Endothelial cell of umbilical vein (primary cell): ENCODE data around the gene PHC3. TPM values are rescaled to one million over a fixed set of nuclear protein-coding genes. Genes with fewer than 3 reads are reported as not detected.

ENCODE experiments used
- BruUV-seq: library from RNA; stranded (reverse); fragments of 400-500 nt; replicated peaks from 2 replicates; lab custom pipeline; 2021; lab: Mats Ljungman, UMichigan
- CTCF ChIA-PET: fragments of 300-600, 350-600 bp; sonication (Branson Sonifier 250); formaldehyde crosslinking; loops from one replicate; lab custom pipeline; 2021; ENCODE audit warnings: antibody characterized with exemption, inconsistent platforms; lab: Charles Lee
- POLR2A ChIA-PET: fragments of 300-600, 350-600 bp; sonication (Branson Sonifier 250); formaldehyde crosslinking; loops from one replicate; lab custom pipeline; 2021; ENCODE audit warnings: antibody characterized with exemption, inconsistent platforms; lab: Charles Lee
- DNase-seq: peaks from one replicate; pipeline ENCODE4 v3.0.0-alpha.2; 2011; ENCODE audit warnings: low read depth, low spot score
- FAIRE-seq: peaks from 2 replicates; lab custom pipeline; 2011; peaks lifted over from hg19 to GRCh38; lab: Jason Lieb, UNC
- H2AFZ ChIP-seq: 2 replicates; pipeline ENCODE4 v1.6.0; 2012; ENCODE audit warnings: low read depth, low read length, control low read depth, inconsistent platforms
- H3K27ac ChIP-seq: 2 replicates; pipeline ENCODE4 v1.5.1; 2011; ENCODE audit warnings: low read depth, mild to moderate bottlenecking, control low read depth, low read length, moderate library complexity; ENCODE audit not compliant: insufficient read depth
- H3K27me3 ChIP-seq, 2 experiments: 2 replicates each; pipeline versions ENCODE4 v1.6.0 to v1.6.1; 2011; ENCODE audit warnings: low read length in 2 of 2, mixed read lengths in 1 of 2; ENCODE audit not compliant: control insufficient read depth in 2 of 2, insufficient read depth in 2 of 2
- H3K36me3 ChIP-seq, 2 experiments: 2 replicates in 1 of 2; 3 replicates in 1 of 2; pipeline ENCODE4 v1.5.1; 2011; ENCODE audit warnings: low read length in 2 of 2, mild to moderate bottlenecking in 1 of 2, moderate library complexity in 1 of 2; ENCODE audit not compliant: control insufficient read depth in 2 of 2, insufficient read depth in 2 of 2; ENCODE audit errors: extremely low read depth in 1 of 2
- H3K4me1 ChIP-seq: 3 replicates; pipeline ENCODE4 v1.5.1; 2011; ENCODE audit warnings: mild to moderate bottlenecking, low read length; ENCODE audit not compliant: control insufficient read depth, insufficient read depth; ENCODE audit errors: extremely low read depth
- H3K4me2 ChIP-seq: 2 replicates; pipeline ENCODE4 v1.6.1; 2011; ENCODE audit warnings: low read length, control low read depth, mixed read lengths; ENCODE audit not compliant: insufficient read depth
- H3K4me3 ChIP-seq, 3 experiments: fragments of 200-600 bp in 1 of 3; sonication (generic), shearing (Covaris generic) in 1 of 3; replicated peaks in 1 of 3; 2 replicates each; pipeline ENCODE4 v1.5.1; 2011 to 2016; ENCODE audit warnings: control low read depth in 3 of 3, low read length in 3 of 3, mild to moderate bottlenecking in 2 of 3, inconsistent platforms in 1 of 3, low read depth in 1 of 3, moderate library complexity in 1 of 3; ENCODE audit not compliant: insufficient read depth in 1 of 3
- H3K79me2 ChIP-seq: 2 replicates; pipeline ENCODE4 v1.6.0; 2012; ENCODE audit warnings: low read length, inconsistent platforms; ENCODE audit not compliant: control insufficient read depth, insufficient read depth
- H3K9ac ChIP-seq: replicated peaks from 2 replicates; pipeline ENCODE3; 2011; ENCODE audit warnings: low read length, control low read depth; ENCODE audit not compliant: insufficient read depth; ENCODE audit errors: extremely low read depth
- H3K9me1 ChIP-seq: replicated peaks from 3 replicates; pipeline ENCODE4 v1.6.0; 2011; ENCODE audit warnings: mild to moderate bottlenecking, low read length; ENCODE audit not compliant: control insufficient read depth, insufficient read depth; ENCODE audit errors: extremely low read depth
- H3K9me3 ChIP-seq: replicated peaks from 2 replicates; pipeline ENCODE4 v1.5.1; 2012; ENCODE audit warnings: low read length, inconsistent platforms; ENCODE audit not compliant: control insufficient read depth, insufficient read depth
- H4K20me1 ChIP-seq: replicated peaks from 2 replicates; pipeline ENCODE3; 2011; ENCODE audit warnings: mild to moderate bottlenecking, low read length; ENCODE audit not compliant: control insufficient read depth, insufficient read depth; ENCODE audit errors: extremely low read depth
- CTCF ChIP-seq, 2 donors: IDR thresholded peaks; 1 replicate in 1 of 2; 2 replicates in 1 of 2; pipeline ENCODE4 v1.5.1; 2011; ENCODE audit warnings: low read length in 2 of 2, mild to moderate bottlenecking in 2 of 2, moderate library complexity in 2 of 2, control low read depth in 1 of 2, inconsistent platforms in 1 of 2, low read depth in 1 of 2; ENCODE audit not compliant: insufficient read depth in 1 of 2; ENCODE audit errors: extremely low read depth in 1 of 2
- EZH2 ChIP-seq: IDR thresholded peaks from 2 replicates; pipeline ENCODE4 v1.6.1; 2012; ENCODE audit warnings: borderline replicate concordance, low read depth, mild to moderate bottlenecking, moderate library complexity, low read length, inconsistent platforms; ENCODE audit not compliant: severe bottlenecking
- FOS ChIP-seq: IDR thresholded peaks from 2 replicates; pipeline ENCODE4 v1.6.1; 2011; ENCODE audit warnings: mild to moderate bottlenecking, low read length, moderate library complexity, borderline replicate concordance; ENCODE audit not compliant: insufficient read depth
- GATA2 ChIP-seq: IDR thresholded peaks from 2 replicates; pipeline ENCODE4 v1.7.0; 2011; ENCODE audit warnings: low read depth, mild to moderate bottlenecking, moderate library complexity, mixed read lengths, low read length; ENCODE audit not compliant: insufficient read length, insufficient read depth
- JUN ChIP-seq: IDR thresholded peaks from 2 replicates; pipeline ENCODE4 v1.6.1; 2011; ENCODE audit warnings: borderline replicate concordance, low read depth; ENCODE audit not compliant: insufficient read length, insufficient read depth
- MAX ChIP-seq: IDR thresholded peaks from 2 replicates; pipeline ENCODE4 v1.6.1; 2011; ENCODE audit not compliant: insufficient read depth, insufficient read length
- MYC ChIP-seq: IDR thresholded peaks from one replicate; pipeline ENCODE4 v1.6.1; 2011; ENCODE audit warnings: mild to moderate bottlenecking, low read depth, low read length
- POLR2A ChIP-seq: IDR thresholded peaks from 2 replicates; pipeline ENCODE4 v1.6.1; 2012; ENCODE audit warnings: low read depth, mild to moderate bottlenecking, control low read depth, low read length
- POLR2AphosphoS5 ChIP-seq: IDR thresholded peaks from 2 replicates; pipeline ENCODE4 v1.6.1; 2012; ENCODE audit warnings: low read depth, mild to moderate bottlenecking, control low read depth, low read length, moderate library complexity; ENCODE audit not compliant: insufficient read depth
- dilution Hi-C: fragments of 300-500 bp; cut with MboI; formaldehyde crosslinking; loops from one replicate; pipeline ENCODE4 v1.15.0; 2019; ENCODE audit warnings: low sequenced_read_pairs; ENCODE audit not compliant: extremely low pct_ligation_motif_present
- intact Hi-C: fragments of 100-400 bp; cut with micrococcal nuclease; formaldehyde crosslinking; loops from one replicate; pipeline ENCODE4 v1.10.0; 2022
- polyA plus RNA-seq, 4 experiments: library from polyadenylated mRNA; depleted of rRNA in 3 of 4; stranded (reverse) in 3 of 4; unstranded in 1 of 4; fragments of >200 nt; gene quantifications; 2 replicates each; pipeline versions ENCODE4 v1.2.1 to v1.2.3, GENCODE V29; 2011 to 2012; ENCODE audit warnings: missing spikeins in 1 of 4
- total RNA-seq: library from RNA; stranded (reverse); gene quantifications from 2 replicates; pipeline ENCODE4 v1.2.3, GENCODE V29; 2021

The PHC3 gene
- total and polyA plus RNA-seq, 2 donors (not counting 3 experiments of a cell fraction or from before 2014, with no cell fraction given): 35.7 to 45.8 TPM

- Histone ChIP-seq H3K4me2 (no peak overlapping the region), H3K4me1 (peaks cover 11% of the 10 kb centered on the region), H4K20me1 (no peaks in the 10 kb centered on the region), H3K79me2 (peaks cover 38% of the 10 kb centered on the region), H3K4me3 (no peak overlapping the region), H3K9ac (no peak overlapping the region), H3K9me1 (no peaks in the 10 kb centered on the region), H2AFZ (no peak overlapping the region), H3K27ac (no peak overlapping the region), H3K9me3 (no peaks in the 10 kb centered on the region), H3K36me3 (peaks cover 8 to 17% of the 10 kb centered on the region in 2 experiments), H3K27me3 (no peaks in the 10 kb centered on the region)
- TF ChIP-seq CTCF (IDR thresholded peaks at IDR 0.05; ENCODE audit: extremely low read depth in 1 of 2, insufficient read depth in 1 of 2, low read depth in 1 of 2, low read length in 2 of 2) (no peak), GATA2 (no peak), FOS (no peak), MYC (no peak), EZH2 (no peak), POLR2A (no peak), JUN (no peak), MAX (no peak), POLR2AphosphoS5 (no peak)
- dilution Hi-C loops: no loop called here
- ChIA-PET POLR2A (no interaction called here), CTCF (interaction anchor here (0.6 to 1.5 kb wide), 2 partner anchors 10 to 233 kb away, joined by 4 to 8 read pairs; no protein-coding TSS in a partner anchor)
- intact Hi-C loops: no loop called here
- no peak for FAIRE-seq
- BruUV-seq: no TSS peak
- no peak for DNase-seq
Observed at GRCh38 chr3:170178651-170179050, 2.9 kb downstream of the PHC3 start.
